MM.1S (cell line): Measurements from ENCODE around the gene TMEM109.

Experiments
- DNase-seq: peaks from one replicate; pipeline ENCODE4 v3.0.0-alpha.2; 2015
- H2AFZ ChIP-seq: fragments of 300-600 bp; sonication (generic); 2 replicates; pipeline ENCODE4 v1.6.0; 2016; ENCODE audit warnings: antibody characterized with exemption, low read length
- H3F3A ChIP-seq: fragments of 300-600 bp; sonication (generic); 2 replicates; pipeline ENCODE4 v1.6.1; 2016; ENCODE audit warnings: mild to moderate bottlenecking, antibody characterized with exemption, low read length, moderate library complexity, mixed read lengths; ENCODE audit not compliant: insufficient read depth
- H3K27ac ChIP-seq: fragments of 300-600 bp; sonication (generic); 2 replicates; pipeline ENCODE4 v1.5.1; 2016; ENCODE audit warnings: mild to moderate bottlenecking, low read length
- H3K27me3 ChIP-seq: fragments of 300-600 bp; sonication (generic); replicated peaks from 2 replicates; pipeline ENCODE4 v1.6.0; 2016; ENCODE audit warnings: low read length; ENCODE audit not compliant: insufficient read depth
- H3K36me3 ChIP-seq: fragments of 300-600 bp; sonication (generic); replicated peaks from 2 replicates; pipeline ENCODE4 v1.6.1; 2016; ENCODE audit warnings: mild to moderate bottlenecking, low read length, mixed read lengths; ENCODE audit not compliant: insufficient read depth
- H3K4me1 ChIP-seq: fragments of 300-600 bp; sonication (generic); 2 replicates; pipeline ENCODE4 v1.6.1; 2016; ENCODE audit warnings: low read length, mixed read lengths
- H3K4me2 ChIP-seq: fragments of 300-600 bp; sonication (generic); 2 replicates; pipeline ENCODE4 v1.6.0; 2016; ENCODE audit warnings: low read depth, low read length
- H3K4me3 ChIP-seq: fragments of 300-600 bp; sonication (generic); 2 replicates; pipeline ENCODE4 v1.5.1; 2016; ENCODE audit warnings: low read length, mixed read lengths
- H3K79me2 ChIP-seq: fragments of 300-600 bp; sonication (generic); 2 replicates; pipeline ENCODE4 v1.6.1; 2016; ENCODE audit warnings: mixed run types, low read length, mixed read lengths
- H3K9ac ChIP-seq: fragments of 300-600 bp; sonication (generic); 2 replicates; pipeline ENCODE4 v1.6.1; 2016; ENCODE audit warnings: low read length, mixed read lengths
- H3K9me2 ChIP-seq: fragments of 300-600 bp; sonication (generic); replicated peaks from 2 replicates; pipeline ENCODE4 v1.6.1; 2016; ENCODE audit warnings: mild to moderate bottlenecking, low read length, mixed read lengths; ENCODE audit not compliant: insufficient read depth
- H3K9me3 ChIP-seq: fragments of 300-600 bp; sonication (generic); replicated peaks from 2 replicates; pipeline ENCODE4 v1.6.1; 2016; ENCODE audit warnings: mild to moderate bottlenecking, low read length, mixed read lengths; ENCODE audit not compliant: insufficient read depth
- H4K20me1 ChIP-seq: fragments of 300-600 bp; sonication (generic); 2 replicates; pipeline ENCODE4 v1.6.1; 2016; ENCODE audit warnings: mild to moderate bottlenecking, low read length, moderate library complexity, mixed read lengths; ENCODE audit not compliant: insufficient read depth
- CTCF ChIP-seq: fragments of 300-600 bp; sonication (generic); IDR thresholded peaks from 2 replicates; pipeline ENCODE4 v1.5.1; 2016; ENCODE audit warnings: antibody characterized with exemption, low read length, mixed read lengths
- EZH2 ChIP-seq: fragments of 300-600 bp; sonication (generic); optimal IDR thresholded peaks from 2 replicates; pipeline ENCODE3; 2017; ENCODE audit warnings: low read depth, mild to moderate bottlenecking, antibody characterized with exemption, low read length, mixed read lengths
- EZH2phosphoT487 ChIP-seq: fragments of 300-600 bp; sonication (generic); IDR thresholded peaks from 2 replicates; pipeline ENCODE4 v1.6.1; 2018; ENCODE audit warnings: antibody characterized with exemption, low read length

The TMEM109 gene

GRCh38 chr11:60936467-60937143, 22.6 kb downstream of the TMEM109 start:
- Histone ChIP-seq H3K79me2 (no peaks in the 10 kb centered on the region), H3K4me1 (no peaks in the 10 kb centered on the region), H3K9me2 (no peaks in the 10 kb centered on the region), H4K20me1 (no peaks in the 10 kb centered on the region), H3K4me3 (no peak overlapping the region), H3K36me3 (no peaks in the 10 kb centered on the region), H3K9me3 (no peaks in the 10 kb centered on the region), H3K9ac (no peak overlapping the region), H3K27me3 (peaks cover 32% of the 10 kb centered on the region), H3F3A (no peaks in the 10 kb centered on the region), H2AFZ (no peak overlapping the region), H3K4me2 (no peak overlapping the region), H3K27ac (no peak overlapping the region)
- no peak for TF ChIP-seq EZH2
- TF ChIP-seq EZH2phosphoT487, result no peak
- TF ChIP-seq CTCF, result no peak
- no peak for DNase-seq

GRCh38 chr11:60937144-60937527, 23.2 kb downstream of the TMEM109 start:
- H3K27ac ChIP-seq, result no peak overlapping the region
- H3K9me2 ChIP-seq, result no peaks in the 10 kb centered on the region
- peaks cover 32% of the 10 kb centered on the region for H3K27me3 ChIP-seq
- H3F3A ChIP-seq, result no peaks in the 10 kb centered on the region
- no peak overlapping the region for H3K4me3 ChIP-seq
- TF ChIP-seq EZH2 (no peak), CTCF (no peak), EZH2phosphoT487 (no peak)
- H3K9ac ChIP-seq, result no peak overlapping the region
- no peak for DNase-seq
- H3K9me3 ChIP-seq, result no peaks in the 10 kb centered on the region
- H3K4me2 ChIP-seq, result no peak overlapping the region
- no peaks in the 10 kb centered on the region for H3K36me3 ChIP-seq
- no peaks in the 10 kb centered on the region for H3K4me1 ChIP-seq
- H2AFZ ChIP-seq, result no peak overlapping the region
- no peaks in the 10 kb centered on the region for H3K79me2 ChIP-seq
- no peaks in the 10 kb centered on the region for H4K20me1 ChIP-seq

GRCh38 chr11:60937811-60938210, 23.9 kb downstream of the TMEM109 start:
- Histone ChIP-seq H4K20me1 (no peaks in the 10 kb centered on the region), H3K9ac (no peak overlapping the region), H3K27me3 (peaks cover 32% of the 10 kb centered on the region), H3K4me3 (no peak overlapping the region), H3K9me2 (no peaks in the 10 kb centered on the region), H3K79me2 (no peaks in the 10 kb centered on the region), H3K27ac (no peak overlapping the region), H3K4me2 (no peak overlapping the region), H3F3A (no peaks in the 10 kb centered on the region), H3K4me1 (no peaks in the 10 kb centered on the region), H3K9me3 (no peaks in the 10 kb centered on the region), H3K36me3 (no peaks in the 10 kb centered on the region), H2AFZ (no peak overlapping the region)
- TF ChIP-seq EZH2 (no peak), CTCF (no peak), EZH2phosphoT487 (no peak)
- DNase-seq, result no peak
